GM21529 (cell line): ENCODE measurements around the gene GOSR1.
"Not testable (repeated sequence)": the region's sequence is repeated elsewhere in the genome, so short reads cannot be mapped to it uniquely, and the experiment has no call there.

Source experiments
- ATAC-seq: cut with Tn5 transposase; IDR thresholded peaks from one replicate; pipeline ENCODE4 v1.9.1; 2021; ENCODE audit not compliant: unreplicated experiment

The GOSR1 gene

DNA sequence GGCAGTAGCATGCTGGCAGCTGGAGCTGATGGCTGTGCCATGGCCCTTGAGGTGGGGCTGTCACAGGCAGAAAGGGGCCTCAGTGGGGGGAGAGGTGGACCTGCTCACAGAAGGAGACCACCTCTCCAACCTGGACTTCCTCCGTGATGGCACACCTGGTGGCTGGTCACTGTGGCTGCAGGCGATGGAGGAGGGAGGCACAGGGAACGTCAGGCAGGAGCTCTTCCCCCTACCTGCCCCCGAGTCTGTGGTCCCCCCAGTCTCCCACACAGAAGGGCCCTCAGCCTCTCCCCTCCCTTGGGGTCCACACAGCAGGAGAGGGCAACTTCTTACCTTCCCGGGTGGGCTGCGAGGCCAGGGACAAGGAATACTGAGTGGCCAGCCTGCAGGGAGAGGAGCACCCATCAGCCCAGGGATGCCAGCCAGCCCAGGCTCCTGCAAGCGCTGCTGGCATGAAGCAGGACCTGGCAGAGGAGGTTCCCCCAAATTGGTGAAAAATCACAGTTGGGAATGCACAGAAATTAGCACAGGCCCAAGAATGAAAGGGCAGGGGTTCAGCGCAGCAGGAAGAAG lies 96.5 kb downstream of the GOSR1 start:
- no peak for ATAC-seq

DNA sequence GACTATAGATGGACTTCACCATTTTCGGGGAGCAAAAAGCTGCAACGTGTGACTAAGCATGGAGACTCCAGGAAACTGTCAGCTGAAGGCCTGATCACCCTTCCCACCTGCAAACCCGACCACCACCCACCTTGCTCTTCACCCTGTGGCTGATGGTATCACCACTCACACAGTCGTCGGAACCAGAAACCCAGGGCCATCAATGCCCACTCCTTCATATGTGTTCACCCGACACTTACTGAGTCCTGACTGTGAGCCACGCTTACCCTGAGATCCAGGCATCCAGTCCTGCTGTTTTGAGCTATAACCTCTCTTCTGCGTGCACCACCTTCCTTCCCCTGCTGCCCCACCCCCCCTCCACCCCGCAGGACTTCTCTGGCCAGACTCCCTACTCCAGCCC lies 97.1 kb downstream of the GOSR1 start:
- not testable (repeated sequence) for ATAC-seq

DNA sequence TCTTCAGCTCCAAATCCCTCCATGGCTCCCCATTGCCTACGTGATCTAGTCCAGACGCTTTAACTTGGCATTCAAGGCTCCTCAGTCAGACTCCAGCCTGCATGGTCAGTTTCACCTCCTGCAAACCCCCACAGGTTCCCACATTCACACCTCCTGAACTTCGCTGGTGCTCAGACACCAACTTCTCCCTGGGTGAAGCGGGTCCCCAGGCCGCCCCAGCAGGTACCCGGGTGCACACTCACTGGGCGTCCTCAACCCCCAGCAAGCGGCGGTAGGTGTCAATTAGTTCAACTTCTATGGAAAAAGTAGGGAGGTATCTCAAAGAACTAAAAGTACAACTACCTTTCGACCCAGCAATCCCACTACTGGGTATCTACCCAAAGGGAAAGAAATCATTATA lies 97.6 kb downstream of the GOSR1 start:
- not testable (repeated sequence) for ATAC-seq

DNA sequence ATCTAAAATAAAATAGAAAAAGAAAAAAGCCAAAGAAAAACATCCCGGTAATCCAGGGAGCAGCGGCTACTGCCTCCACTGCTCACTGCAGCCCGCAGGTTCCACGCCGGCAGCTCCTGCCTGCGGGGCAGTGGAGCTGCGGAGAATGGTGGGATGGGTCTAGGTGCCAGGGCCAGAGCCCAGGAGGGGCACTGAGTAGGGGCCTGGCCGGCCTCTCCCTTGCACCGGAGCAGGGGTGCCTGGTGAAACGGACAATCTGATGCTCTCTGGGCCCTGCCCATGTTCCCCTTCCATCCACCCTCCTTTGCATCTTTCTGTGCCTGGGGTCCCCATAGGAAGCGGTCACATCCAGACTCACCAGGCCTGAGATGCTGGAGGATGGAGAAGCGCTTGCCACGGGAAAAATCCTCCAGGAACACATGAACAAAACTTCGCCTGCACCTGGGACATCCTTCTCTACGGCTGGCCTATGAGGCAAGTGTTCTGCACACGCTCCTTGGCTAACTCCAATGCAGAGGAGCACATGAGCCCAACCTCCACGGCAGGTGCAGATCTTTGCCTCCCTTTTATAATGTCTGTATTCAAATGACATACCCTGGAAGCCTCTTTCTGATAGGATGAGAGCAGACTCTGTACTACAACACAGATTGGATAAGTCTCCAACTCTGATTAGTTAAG lies 98.6 kb downstream of the GOSR1 start:
- ATAC-seq, result not testable (repeated sequence)

DNA sequence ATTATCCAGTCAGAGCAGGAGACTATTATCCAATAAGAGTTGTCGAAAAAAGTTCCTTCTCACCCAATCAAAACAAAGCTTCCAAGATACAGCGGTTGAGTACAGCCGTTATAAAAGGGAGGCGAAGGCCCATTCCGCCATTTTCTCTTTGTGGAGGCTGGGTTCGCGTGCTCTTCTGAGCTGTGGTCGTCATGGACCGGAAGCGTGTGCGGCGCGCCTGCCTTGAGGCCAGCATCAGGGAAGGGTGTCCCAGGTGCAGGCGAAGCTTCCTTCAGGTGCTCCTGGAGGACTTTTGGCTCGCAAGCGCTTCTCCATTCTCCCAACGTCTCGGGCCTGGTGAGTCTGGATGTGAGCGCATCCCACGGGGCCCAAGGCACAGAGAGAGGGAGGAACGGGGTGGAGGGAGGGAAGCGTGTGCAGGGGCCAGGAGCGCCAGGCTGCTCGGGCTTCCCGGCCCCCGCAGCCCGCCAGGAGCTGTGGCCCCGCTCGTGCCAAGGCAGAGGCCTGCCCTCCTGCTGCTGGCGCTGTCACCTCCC lies 99.2 kb downstream of the GOSR1 start:
- ATAC-seq, result no peak
